ENCODE measurements around the gene GPR137B. TPM values are rescaled to one million over a fixed set of nuclear protein-coding genes. Genes with fewer than 3 reads are reported as not detected.

GPR137B gene
- total RNA-seq, 1 donor from 2014 or later: 14.8 TPM

DNA sequence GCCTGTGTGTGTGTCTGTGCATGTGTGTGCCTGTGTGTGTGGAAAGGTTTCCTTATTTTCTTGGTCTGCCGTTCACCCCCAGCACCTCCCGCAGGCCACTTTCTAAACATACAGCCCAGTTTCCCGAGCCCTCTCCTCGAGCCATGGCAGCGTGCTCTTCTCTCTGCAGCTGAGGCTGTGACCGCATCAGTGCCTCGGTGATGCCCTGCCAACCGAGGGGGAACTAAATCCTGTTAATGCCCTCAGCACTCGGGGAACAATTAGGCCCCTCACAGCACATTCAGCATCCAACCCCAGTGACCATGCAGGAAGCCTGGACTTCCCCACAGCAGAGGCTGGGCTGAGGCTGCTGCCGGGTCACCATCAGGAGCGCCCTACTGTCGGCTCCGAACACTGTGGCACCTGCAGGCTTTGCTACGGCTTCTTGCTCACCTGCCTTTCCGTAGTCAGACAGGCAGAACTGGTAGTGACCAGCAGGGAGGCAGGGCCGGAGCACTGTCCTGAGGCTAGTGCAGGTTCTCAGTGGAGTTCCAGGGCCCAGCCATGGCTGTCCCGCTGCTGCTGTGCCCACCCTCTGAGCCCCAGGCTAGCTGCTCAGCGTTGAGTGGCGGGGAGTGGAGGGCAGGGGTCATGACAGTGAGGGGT, 8.1 kb downstream of the GPR137B start:
- DNase-seq (ENCODE audit: low read depth): no peak
- H3K4me3 ChIP-seq (ENCODE audit: low read depth, low read length): no peak overlapping the region
- TF ChIP-seq, protein P1, sequence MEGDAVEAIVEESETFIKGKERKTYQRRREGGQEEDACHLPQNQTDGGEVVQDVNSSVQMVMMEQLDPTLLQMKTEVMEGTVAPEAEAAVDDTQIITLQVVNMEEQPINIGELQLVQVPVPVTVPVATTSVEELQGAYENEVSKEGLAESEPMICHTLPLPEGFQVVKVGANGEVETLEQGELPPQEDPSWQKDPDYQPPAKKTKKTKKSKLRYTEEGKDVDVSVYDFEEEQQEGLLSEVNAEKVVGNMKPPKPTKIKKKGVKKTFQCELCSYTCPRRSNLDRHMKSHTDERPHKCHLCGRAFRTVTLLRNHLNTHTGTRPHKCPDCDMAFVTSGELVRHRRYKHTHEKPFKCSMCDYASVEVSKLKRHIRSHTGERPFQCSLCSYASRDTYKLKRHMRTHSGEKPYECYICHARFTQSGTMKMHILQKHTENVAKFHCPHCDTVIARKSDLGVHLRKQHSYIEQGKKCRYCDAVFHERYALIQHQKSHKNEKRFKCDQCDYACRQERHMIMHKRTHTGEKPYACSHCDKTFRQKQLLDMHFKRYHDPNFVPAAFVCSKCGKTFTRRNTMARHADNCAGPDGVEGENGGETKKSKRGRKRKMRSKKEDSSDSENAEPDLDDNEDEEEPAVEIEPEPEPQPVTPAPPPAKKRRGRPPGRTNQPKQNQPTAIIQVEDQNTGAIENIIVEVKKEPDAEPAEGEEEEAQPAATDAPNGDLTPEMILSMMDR (conservative IDR thresholded peaks at IDR 0.05; ENCODE audit: low read depth, low read length): no peak

DNA sequence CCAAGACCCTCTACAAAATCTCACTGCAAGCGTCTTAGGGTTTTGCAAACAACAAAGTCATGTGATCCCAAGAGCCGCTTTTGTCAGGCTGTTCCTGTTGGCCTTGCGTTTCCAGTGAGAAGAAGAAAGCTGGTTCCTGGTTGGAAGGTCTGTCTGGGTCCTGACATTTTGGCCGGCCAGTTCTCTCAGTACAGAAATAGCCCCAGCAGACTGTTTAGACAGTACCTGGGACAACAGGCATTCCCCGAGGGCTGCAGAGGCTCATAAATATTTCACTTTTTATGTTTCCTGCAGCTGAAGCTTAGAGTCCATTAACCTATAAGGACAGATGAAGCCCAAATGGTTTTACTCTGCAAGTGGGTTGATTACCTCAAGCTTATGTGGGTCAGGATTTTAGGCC, 8.6 kb downstream of the GPR137B start:
- TF ChIP-seq, protein P1 (conservative IDR thresholded peaks at IDR 0.05; ENCODE audit: low read depth, low read length): no peak
- no peak overlapping the region for H3K4me3 ChIP-seq (ENCODE audit: low read depth, low read length)

DNA sequence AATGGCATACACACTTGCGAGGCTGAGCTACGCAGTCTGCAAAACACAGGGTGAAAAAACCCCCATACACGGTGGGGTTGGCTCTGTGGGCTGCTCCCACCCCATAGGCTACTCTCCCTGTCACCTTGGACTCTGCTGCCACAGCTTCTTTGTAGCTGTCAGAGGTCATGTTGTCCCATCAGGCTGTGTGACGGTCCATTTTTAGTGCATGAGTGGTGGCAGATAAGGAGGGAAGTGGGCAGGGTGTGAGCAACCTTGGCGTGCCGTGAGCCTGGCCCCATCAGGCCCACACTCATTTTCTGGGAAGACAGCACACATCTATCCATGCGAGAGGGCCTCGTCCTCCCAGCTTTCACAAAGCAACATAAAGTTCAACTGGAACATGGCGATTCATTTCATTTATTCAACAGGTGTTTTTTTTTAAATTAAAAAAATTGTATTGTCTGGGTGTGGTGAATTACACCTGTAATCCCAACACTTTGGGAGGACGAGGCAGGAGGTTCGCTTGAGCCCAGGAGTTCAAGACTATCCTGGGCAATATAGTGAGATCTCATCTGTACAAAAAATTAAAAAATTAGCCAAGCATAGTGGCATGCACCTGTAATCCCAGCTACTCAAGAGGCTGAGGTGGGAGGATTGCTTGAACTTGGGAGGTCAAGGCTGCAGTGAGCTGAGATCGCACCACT, 9.5 kb downstream of the GPR137B start:
- no peak for DNase-seq (ENCODE audit: low read depth)
- H3K4me3 ChIP-seq (ENCODE audit: low read depth, low read length): no peak overlapping the region
- TF ChIP-seq, protein P1 (conservative IDR thresholded peaks at IDR 0.05; ENCODE audit: low read depth, low read length): no peak

More for the DNA sequence above, 8.6 kb downstream of the GPR137B start:
- no peak for DNase-seq (ENCODE audit: low read depth)

DNA sequence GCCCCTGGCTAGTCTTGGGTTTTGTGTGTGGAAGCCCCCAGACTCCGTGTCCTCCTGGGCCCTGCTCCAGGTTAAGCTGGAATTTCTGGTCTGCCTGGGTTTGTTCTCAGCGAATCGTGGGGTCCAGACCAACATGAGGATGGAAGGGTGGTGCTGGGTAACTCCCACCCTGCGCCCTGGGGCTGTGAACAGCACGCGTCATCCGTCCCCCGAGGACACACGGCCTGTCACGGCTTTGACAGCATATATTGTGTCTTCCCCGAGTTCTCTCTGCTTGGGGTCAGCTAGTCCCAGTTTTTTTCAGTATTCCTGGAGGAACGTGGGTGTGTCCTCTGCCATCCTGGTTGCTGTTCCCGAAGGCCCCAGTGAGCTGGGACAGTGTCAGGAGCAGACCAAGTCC, 11.8 kb downstream of the GPR137B start:
- no peak overlapping the region for H3K4me3 ChIP-seq (ENCODE audit: low read depth, low read length)
- TF ChIP-seq, protein P1 (conservative IDR thresholded peaks at IDR 0.05; ENCODE audit: low read depth, low read length): no peak
- no peak for DNase-seq (ENCODE audit: low read depth)

DNA sequence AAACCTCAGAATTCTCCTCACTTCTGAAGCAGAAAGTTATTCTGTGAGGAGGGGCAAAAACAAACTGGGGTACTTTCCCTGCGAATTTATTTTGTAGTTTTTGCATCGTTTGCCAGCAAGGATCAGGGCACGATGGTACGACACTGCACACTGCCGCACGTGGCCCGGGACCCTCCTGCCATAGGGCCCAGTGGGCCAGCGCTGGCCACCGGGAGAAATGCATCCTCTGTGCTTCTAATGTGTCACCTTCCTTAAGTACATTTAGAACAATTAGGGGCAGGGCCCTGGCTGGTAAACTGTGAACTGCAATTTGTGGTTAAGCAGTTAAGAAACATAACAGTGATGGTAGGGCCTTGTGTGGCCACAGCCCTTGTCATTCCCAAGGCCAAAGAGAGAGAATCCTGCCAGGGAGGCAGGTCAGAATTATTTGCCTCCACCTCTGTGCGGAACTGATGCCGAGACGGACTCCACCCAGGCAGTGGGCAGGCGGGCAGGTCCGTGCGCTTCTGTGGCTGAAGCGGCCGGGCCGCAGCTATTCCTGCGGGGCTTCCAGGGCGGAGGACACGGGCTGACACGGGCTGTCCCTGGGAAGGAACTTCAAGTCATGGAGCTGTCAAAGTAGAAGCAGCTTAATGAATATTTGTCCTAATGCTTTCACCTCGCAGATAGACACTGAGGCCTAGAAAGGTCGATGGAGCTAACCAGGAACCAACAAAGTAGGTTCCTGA, 12.5 kb downstream of the GPR137B start:
- no peak for DNase-seq (ENCODE audit: low read depth)
- no peak overlapping the region for H3K4me3 ChIP-seq (ENCODE audit: low read depth, low read length)
- TF ChIP-seq, protein P1 (conservative IDR thresholded peaks at IDR 0.05; ENCODE audit: low read depth, low read length): no peak

DNA sequence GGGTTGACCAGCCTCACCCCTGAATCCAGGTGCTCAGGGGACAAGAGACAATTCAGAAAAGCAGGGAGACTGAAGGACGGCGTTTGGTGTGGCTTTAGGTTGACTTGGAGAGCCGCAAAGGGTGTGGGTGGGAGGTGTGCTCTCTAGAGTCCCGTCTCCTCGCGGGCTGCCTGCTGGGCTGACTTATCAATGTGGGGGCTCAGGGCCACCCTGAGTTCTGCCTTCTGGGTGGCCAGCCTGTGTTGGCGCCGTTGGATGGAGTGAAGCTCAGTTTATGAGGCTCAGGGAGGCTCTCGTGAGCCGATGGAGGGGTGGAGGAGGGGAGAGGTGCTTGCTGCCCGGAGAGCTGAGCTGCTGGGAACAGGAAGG, 13.0 kb downstream of the GPR137B start:
- no peak for DNase-seq (ENCODE audit: low read depth)
- no peak overlapping the region for H3K4me3 ChIP-seq (ENCODE audit: low read depth, low read length)
- TF ChIP-seq, protein P1 (conservative IDR thresholded peaks at IDR 0.05; ENCODE audit: low read depth, low read length): no peak
